NCI-H2029 treated with DMSO at 0.1 percent for 48 hours (cell line): ENCODE results near the gene GATAD2B.
A peak's percentile ranks its signal among the peaks of the same experiment; 100 is the strongest.
"Not testable (repeated sequence)": the region's sequence is repeated elsewhere in the genome, so short reads cannot be mapped to it uniquely, and the experiment has no call there.

Experiments used
- DNase-seq: peaks from one replicate; lab custom pipeline; 2025; lab: John Stamatoyannopoulos, UW

Gene GATAD2B

GRCh38 chr1:153795934-153796785 is 126.6 kb downstream of the GATAD2B start:
- no peak for DNase-seq

GRCh38 chr1:153795330-153795837 is 127.4 kb downstream of the GATAD2B start:
- no peak for DNase-seq

- no peak for DNase-seq
These were observed 128.0 kb downstream of the GATAD2B start for GRCh38 chr1:153794624-153795329.

DNA sequence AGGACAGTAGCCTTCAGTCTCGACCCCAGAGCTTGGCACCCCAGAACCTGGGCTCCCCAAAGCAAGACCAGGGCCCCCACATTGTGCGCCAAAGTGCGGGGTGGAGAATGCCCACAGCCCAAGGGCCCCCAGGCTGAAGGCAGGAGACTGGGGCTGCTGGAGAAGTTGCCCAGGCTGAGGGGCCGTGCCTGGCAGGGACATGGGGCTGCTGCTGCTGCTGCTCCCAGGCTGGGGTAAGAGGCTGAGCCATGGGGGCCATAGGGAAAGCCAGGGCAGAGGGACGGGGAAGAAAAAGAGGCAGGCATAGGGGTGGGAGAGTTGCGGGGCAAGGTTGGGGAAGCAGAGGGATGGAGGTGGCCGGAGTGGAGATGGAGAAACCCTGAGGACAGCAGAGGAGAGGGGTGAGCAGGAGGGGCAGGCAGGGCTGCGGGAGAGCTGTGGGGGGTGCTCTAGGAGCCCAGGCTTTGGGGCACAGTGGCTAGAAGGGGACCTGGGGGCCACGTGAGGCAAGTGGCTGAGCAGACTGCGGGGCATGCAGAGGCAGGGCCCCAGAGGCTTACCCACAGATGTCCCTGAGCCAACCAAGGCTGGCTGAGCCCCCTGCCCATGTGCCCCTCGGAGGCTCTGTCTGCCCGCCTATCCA is 128.7 kb downstream of the GATAD2B start:
- no peak for DNase-seq

DNA sequence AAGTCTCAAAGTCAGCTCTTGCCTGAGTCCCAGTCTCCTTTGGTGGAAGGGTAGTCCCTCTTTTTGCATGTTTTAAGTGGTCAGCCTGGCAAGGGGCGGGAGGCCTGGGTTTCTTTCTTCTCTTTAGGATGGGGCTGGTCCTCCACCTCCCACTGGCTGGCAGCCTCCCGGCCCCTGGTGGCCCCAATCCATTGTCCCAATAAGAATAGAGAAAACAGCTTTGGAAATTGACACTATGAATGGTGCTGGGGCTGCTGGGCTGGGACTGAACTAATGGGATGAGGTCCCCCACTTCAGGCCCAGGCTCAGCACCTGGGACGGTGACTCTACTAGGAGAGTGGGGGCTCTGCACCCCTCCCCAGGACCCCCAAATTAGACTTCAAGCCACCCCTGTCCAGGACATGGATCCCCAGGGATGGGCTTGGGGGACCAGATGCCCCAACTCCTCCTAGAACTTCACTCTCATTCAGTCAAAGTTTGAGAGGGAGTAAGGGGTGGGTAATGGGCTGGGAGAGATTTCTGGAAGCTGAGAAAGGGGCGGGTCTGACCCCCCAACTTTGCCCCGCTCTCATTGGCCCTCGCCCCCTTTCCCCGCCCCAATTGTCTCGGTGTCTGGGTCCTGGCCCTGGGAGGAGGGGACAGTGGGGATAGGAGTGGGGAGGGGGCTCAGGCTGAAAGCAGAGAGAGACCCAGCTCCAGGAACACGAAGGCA is 129.4 kb downstream of the GATAD2B start:
- no peak for DNase-seq

DNA sequence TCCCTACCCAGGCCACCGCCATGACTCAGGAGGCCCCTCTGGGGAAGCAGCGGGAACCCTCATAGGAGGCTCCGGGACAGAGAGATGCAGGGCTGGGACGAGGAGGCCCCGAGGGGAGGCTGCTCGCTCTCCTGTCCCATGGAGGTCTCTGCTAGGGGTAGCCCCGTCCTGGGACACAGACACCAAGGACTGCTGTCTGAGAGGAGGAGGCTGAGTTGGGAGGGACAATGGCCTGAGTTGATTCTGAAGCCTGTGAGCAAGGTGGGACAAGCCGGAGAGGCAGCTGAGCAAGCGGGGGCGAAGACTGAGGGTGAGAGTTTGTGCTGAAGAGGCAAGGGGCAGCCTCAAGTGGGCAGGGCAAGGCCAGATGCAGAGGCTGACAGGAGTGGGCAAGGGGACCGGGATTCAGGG is 130.1 kb downstream of the GATAD2B start:
- DNase-seq, result no peak

GRCh38 chr1:153791648-153792253 is 131.0 kb downstream of the GATAD2B start:
- no peak for DNase-seq

GRCh38 chr1:153790966-153791647 is 131.7 kb downstream of the GATAD2B start:
- no peak for DNase-seq

DNA sequence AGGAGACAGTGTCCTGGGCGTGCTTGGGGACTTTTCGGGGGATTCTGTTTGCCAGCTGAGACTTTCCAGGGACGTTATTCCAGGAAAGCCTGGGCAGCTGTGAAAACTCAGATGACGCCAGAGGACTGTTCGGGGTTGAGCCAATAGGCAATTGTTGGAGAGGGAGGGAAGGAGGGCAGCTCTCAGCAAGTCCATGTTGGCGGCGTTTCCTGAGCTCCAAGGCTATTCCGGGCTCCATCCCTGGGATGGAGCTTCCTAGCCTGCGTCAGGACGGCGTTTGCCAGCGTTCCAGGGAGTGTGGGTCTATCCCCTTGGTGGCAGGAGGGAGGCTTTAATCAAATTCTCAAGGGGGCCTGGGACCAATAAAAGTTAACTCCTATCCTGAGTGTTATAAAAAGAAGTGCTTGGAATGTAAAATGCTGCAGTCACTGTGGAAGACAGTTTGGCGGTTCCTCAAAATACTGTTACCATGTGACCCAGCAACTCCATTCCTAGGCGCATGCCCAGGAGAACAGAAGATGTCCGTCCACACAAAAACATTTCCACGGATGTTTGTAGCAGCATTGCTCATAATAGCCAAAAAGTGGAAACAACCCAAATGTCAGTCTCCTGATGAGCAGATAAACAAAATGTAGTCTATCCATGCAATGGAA is 132.3 kb downstream of the GATAD2B start:
- DNase-seq, result no peak

GRCh38 chr1:153789478-153790034 is 133.2 kb downstream of the GATAD2B start:
- DNase-seq, result peak; percentile 6

- no peak for DNase-seq
These were observed 136.6 kb downstream of the GATAD2B start for GRCh38 chr1:153786038-153786790.

DNA sequence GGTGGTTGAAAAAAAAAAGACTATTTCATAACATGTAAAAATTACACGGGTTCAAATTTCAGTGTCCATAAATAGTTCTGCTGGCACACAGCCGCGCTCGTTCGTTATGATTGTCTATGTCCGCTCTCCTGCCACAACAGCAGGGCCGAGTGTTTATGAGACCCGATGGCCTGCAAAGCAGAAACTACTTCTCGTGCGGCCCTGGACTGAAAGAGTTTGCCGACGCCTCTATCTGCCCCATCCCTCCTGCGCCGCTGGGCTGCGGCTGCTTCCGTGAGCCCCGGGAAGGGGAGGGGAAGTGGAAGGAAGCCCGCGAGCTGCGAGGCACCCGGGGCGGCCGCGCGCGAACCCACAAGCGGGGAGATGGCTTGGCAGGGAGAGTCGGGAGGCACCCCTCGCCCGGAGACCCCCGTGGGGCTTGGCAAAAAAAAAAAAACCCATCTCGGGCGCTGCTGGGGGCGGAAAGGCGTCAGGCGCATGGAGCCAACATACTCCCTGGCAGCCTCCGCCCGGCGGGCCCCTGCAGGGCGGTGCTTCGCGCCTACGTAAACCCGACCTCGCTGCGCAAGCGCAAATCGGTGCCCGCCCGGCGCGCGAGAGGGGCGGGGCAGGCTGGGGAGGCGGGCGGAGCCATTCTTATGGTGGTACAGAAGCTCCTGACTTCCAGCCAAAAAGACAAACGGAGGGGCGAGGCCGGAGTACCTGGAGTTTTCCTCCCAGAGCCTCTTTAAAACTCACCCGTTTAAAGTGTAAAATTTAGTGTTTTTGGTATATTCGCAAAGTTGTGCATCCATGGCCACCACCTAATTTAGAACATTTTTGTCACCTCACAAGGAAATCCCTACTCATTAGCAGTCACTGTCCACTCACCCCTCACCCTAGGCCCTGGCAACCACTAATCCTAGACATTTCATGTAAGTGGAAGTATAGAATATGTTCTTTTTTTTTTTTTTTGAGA is 139.3 kb downstream of the GATAD2B start:
- DNase-seq, result peak; percentile 59

GRCh38 chr1:153782648-153783047 is 140.1 kb downstream of the GATAD2B start:
- not testable (repeated sequence) for DNase-seq

DNA sequence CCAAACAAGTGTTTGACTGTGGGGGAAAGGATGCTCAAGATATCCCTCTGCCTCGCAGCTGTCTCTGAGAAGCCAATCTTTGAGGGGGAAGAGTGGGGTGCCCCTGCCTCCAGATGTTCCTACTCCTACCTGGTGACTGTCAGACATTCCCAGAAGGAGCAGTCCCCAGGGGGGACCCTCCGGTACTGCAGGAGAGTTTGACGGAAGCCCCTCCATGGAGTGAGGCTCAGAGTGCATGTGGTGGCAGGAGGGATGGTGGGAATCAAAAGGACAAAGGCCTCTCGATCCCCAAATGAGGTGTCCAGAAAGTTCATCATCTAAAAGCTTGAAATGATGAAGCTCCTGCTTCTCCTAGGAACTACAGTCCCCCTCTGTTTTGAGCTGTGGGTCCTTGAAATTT is 142.2 kb downstream of the GATAD2B start:
- no peak for DNase-seq

DNA sequence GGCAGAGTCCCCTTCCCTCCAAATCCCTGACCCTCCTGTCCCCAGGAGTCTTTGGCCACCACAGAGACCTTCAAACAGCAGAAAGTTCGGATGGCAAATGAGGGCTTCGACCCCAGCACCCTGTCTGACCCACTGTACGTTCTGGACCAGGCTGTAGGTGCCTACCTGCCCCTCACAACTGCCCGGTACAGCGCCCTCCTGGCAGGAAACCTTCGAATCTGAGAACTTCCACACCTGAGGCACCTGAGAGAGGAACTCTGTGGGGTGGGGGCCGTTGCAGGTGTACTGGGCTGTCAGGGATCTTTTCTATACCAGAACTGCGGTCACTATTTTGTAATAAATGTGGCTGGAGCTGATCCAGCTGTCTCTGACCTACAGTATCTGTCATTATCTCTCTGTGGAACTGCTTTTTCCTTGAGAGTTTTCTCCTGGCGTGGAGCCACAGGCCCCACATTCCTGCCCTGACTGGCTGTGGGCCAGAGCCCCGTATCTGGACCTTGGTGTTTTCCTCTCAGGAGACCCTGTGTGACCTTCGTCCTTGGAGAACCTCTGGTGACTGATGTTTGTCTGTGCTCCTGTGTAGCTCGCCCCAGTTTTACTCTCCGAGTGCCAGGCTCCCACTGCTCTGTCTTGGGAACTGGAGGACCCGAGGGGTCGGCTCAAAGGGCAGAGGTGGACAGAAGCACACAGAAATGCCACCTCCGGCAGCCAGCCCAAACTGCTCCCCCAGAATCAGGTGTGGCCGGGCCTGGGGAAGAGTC is 142.8 kb downstream of the GATAD2B start:
- DNase-seq, result no peak

GRCh38 chr1:153778824-153779519 is 143.8 kb downstream of the GATAD2B start:
- DNase-seq, result no peak
